ENCODE data around the gene MTMR11. TPM values are rescaled to one million over a fixed set of nuclear protein-coding genes. Genes with fewer than 3 reads are reported as not detected.

The MTMR11 gene
- total and polyA plus RNA-seq, 9 of the 15 experiments (the other 6 are each of a cell fraction or from before 2014, with no cell fraction given), result 0.09 to 1.6 (median 0.51) TPM

DNA sequence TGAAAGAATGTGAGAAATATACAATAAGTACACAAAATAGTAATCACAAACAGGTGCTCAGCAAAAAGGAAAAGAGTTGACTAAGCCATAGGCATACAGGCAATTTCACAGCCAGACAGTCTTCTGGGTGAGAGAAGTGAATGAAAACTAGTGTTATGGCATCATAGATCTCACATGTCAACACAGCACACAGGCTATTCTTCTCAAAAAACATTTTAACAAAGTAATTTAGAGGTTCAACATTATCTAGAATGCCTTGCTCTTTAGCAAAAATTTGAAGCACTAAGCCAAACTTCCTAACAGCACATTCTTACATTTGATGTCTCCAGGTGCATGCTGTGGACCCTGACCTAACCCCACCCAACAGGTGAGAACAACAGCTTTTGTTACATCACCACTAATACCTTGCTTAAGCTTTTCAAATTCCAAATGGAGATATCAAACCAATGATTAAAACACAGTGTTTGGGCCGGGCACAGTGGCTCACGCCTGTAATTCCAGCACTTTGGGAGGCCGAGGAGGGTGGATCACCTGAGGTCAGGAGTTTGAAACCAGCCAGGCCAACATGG lies 43.4 kb upstream of the MTMR11 start:
- no TSS peak for BruUV-seq (replicated peaks)

DNA sequence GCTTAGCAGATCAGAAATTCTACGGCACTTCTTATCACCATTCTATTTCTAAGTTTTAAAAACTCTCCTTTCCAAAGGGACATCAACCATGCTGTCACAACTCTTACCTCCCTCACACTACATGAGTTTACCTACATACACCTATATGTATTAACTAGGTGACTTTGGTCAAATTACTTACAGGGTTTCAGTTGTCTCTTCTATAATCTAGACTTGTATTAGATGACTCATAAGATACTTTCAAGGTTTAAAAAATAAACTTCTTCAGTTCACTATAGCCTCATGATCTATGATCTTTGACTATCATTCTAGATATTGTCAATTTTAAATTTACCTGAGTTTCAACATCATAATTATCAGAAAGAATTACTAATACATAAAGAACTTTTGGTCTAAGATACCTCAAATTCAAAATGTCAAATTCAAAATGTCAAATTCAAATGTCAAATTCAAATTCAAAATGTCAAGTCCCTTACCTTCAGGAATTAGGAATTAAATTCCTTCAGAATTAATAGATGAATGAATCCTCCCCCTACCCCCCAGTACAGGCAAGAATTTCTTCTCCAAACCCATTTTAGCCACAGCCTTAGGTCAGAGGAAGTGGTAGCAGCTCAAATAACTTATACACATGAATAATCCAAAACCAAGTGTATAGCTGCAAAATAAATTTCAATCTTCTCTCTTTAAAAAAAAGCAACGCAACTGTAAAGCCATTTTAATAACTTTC lies 42.7 kb upstream of the MTMR11 start:
- H3K4me3 ChIP-seq, result no peak overlapping the region
- no peaks in the 10 kb centered on the region; the same call in 1 of the 2 replicates for H4K20me1 ChIP-seq (replicated peaks; ENCODE audit: control insufficient read depth, insufficient read depth, low read length)
- no peak overlapping the region for H2AFZ ChIP-seq (ENCODE audit: low read depth, low read length)
- H3K4me2 ChIP-seq (ENCODE audit: insufficient read depth, low read length), result no peak overlapping the region
- no peak for DNase-seq (ENCODE audit: extremely low read depth in 1 of 4, low spot score in 3 of 4)
- no peak for FAIRE-seq
- intact Hi-C loops (cut with micrococcal nuclease), result no loop called here
- CTCF ChIA-PET (ENCODE audit: low intra/inter-chr PET ratio), result interaction anchor here (0.6 to 0.7 kb wide), 3 partner anchors 17 to 72 kb away, joined by 3 read pairs; no protein-coding TSS in a partner anchor
- ATAC-seq, result no peak
- H3K9ac ChIP-seq (ENCODE audit: insufficient read depth in 1 of 2, low read depth in 2 of 2, low read length in 2 of 2), result no peak overlapping the region
- no peaks in the 10 kb centered on the region for H3K27me3 ChIP-seq (ENCODE audit: control insufficient read depth in 2 of 2, insufficient read depth in 2 of 2, low read length in 2 of 2)
- no peaks in the 10 kb centered on the region for H3K4me1 ChIP-seq (replicated peaks in 1 of 2; ENCODE audit: control insufficient read depth in 2 of 2, insufficient read depth in 2 of 2, low read length in 2 of 2)
- BruUV-seq (replicated peaks), result no TSS peak
- peaks cover 2% of the 10 kb centered on the region for H3K9me1 ChIP-seq (ENCODE audit: control insufficient read depth, insufficient read depth, low read length)
- H3K27ac ChIP-seq (ENCODE audit: extremely low read depth, low read depth, low read length), result no peak overlapping the region
- 77% methylated on average over 2 of the region's 2 CpGs for WGBS (ENCODE audit: insufficient coverage, low coverage, missing lambda C conversion rate)
- H3K79me2 ChIP-seq (ENCODE audit: control insufficient read depth, insufficient read depth, low read length), result peaks cover 37% of the 10 kb centered on the region
- no peaks in the 10 kb centered on the region for H3K9me3 ChIP-seq (replicated peaks; ENCODE audit: control insufficient read depth, insufficient read depth, low read depth, low read length)
- in situ Hi-C loops (cut with MboI), result no loop called here
- POLR2A ChIA-PET, result interaction anchor here (0.5 to 1.0 kb wide), 3 partner anchors 10 to 207 kb away, joined by 3 read pairs; a partner anchor contains a TSS
- peaks cover 31% of the 10 kb centered on the region for H3K36me3 ChIP-seq (ENCODE audit: control insufficient read depth, insufficient read depth, low read length)
- TF ChIP-seq BCL6 (CRISPR knock-in tag; IDR thresholded peaks at IDR 0.05) (no peak), MCM2 (IDR thresholded peaks at IDR 0.05; ENCODE audit: low read depth) (no peak), ARID2 (IDR thresholded peaks at IDR 0.05) (no peak), NBN (IDR thresholded peaks at IDR 0.05; ENCODE audit: low read depth) (no peak), CHD1 (IDR thresholded peaks at IDR 0.05; ENCODE audit: low read length) (no peak)
- TF ChIP-seq, protein P1, sequence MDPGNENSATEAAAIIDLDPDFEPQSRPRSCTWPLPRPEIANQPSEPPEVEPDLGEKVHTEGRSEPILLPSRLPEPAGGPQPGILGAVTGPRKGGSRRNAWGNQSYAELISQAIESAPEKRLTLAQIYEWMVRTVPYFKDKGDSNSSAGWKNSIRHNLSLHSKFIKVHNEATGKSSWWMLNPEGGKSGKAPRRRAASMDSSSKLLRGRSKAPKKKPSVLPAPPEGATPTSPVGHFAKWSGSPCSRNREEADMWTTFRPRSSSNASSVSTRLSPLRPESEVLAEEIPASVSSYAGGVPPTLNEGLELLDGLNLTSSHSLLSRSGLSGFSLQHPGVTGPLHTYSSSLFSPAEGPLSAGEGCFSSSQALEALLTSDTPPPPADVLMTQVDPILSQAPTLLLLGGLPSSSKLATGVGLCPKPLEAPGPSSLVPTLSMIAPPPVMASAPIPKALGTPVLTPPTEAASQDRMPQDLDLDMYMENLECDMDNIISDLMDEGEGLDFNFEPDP (CRISPR knock-in tag; IDR thresholded peaks at IDR 0.05), result no peak
- TF ChIP-seq, protein P2, sequence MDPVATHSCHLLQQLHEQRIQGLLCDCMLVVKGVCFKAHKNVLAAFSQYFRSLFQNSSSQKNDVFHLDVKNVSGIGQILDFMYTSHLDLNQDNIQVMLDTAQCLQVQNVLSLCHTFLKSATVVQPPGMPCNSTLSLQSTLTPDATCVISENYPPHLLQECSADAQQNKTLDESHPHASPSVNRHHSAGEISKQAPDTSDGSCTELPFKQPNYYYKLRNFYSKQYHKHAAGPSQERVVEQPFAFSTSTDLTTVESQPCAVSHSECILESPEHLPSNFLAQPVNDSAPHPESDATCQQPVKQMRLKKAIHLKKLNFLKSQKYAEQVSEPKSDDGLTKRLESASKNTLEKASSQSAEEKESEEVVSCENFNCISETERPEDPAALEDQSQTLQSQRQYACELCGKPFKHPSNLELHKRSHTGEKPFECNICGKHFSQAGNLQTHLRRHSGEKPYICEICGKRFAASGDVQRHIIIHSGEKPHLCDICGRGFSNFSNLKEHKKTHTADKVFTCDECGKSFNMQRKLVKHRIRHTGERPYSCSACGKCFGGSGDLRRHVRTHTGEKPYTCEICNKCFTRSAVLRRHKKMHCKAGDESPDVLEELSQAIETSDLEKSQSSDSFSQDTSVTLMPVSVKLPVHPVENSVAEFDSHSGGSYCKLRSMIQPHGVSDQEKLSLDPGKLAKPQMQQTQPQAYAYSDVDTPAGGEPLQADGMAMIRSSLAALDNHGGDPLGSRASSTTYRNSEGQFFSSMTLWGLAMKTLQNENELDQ (CRISPR knock-in tag; IDR thresholded peaks at IDR 0.05; ENCODE audit: borderline replicate concordance), result no peak

More for the DNA sequence above, 43.4 kb upstream of the MTMR11 start:
- no peak for DNase-seq (ENCODE audit: extremely low read depth in 1 of 4, low spot score in 3 of 4)
- Histone ChIP-seq H3K4me1 (replicated peaks in 1 of 2; ENCODE audit: control insufficient read depth in 2 of 2, insufficient read depth in 2 of 2, low read length in 2 of 2) (no peaks in the 10 kb centered on the region), H3K9ac (ENCODE audit: insufficient read depth in 1 of 2, low read depth in 2 of 2, low read length in 2 of 2) (no peak overlapping the region), H3K27me3 (ENCODE audit: control insufficient read depth in 2 of 2, insufficient read depth in 2 of 2, low read length in 2 of 2) (no peaks in the 10 kb centered on the region), H3K27ac (ENCODE audit: extremely low read depth, low read depth, low read length) (no peak overlapping the region), H2AFZ (ENCODE audit: low read depth, low read length) (no peak overlapping the region), H3K79me2 (ENCODE audit: control insufficient read depth, insufficient read depth, low read length) (peaks cover 38% of the 10 kb centered on the region), H3K4me2 (ENCODE audit: insufficient read depth, low read length) (no peak overlapping the region), H4K20me1 (replicated peaks; ENCODE audit: control insufficient read depth, insufficient read depth, low read length) (no peaks in the 10 kb centered on the region; the same call in 1 of the 2 replicates), H3K9me1 (ENCODE audit: control insufficient read depth, insufficient read depth, low read length) (peaks cover 2% of the 10 kb centered on the region), H3K9me3 (replicated peaks; ENCODE audit: control insufficient read depth, insufficient read depth, low read depth, low read length) (no peaks in the 10 kb centered on the region), H3K36me3 (ENCODE audit: control insufficient read depth, insufficient read depth, low read length) (peaks cover 28% of the 10 kb centered on the region), H3K4me3 (no peak overlapping the region)
- intact Hi-C loops (cut with micrococcal nuclease) (no loop called here), in situ Hi-C loops (cut with MboI) (no loop called here)
- ChIA-PET POLR2A (interaction anchor here (1.1 kb wide), 1 partner anchor 15 kb away, joined by 3 read pairs; no protein-coding TSS in a partner anchor), CTCF (ENCODE audit: low intra/inter-chr PET ratio) (interaction anchor here (0.6 to 0.7 kb wide), 2 partner anchors 29 to 71 kb away, joined by 3 read pairs; no protein-coding TSS in a partner anchor)
- WGBS (ENCODE audit: insufficient coverage, low coverage, missing lambda C conversion rate), result 90% methylated on average over 3 of the region's 3 CpGs
- no peak for ATAC-seq
- no peak for FAIRE-seq
- TF ChIP-seq ZNF57 (CRISPR knock-in tag; IDR thresholded peaks at IDR 0.05) (no peak), MTF1 (CRISPR knock-in tag; IDR thresholded peaks at IDR 0.05; ENCODE audit: borderline replicate concordance) (no peak)

Data from K562 (cell line).